Endothelial cell of umbilical vein (primary cell): ENCODE results near the gene CDH11. TPM values are rescaled to one million over a fixed set of nuclear protein-coding genes. Genes with fewer than 3 reads are reported as not detected.

ENCODE experiments used
- BruUV-seq: library from RNA; stranded (reverse); fragments of 400-500 nt; replicated peaks from 2 replicates; lab custom pipeline; 2021; lab: Mats Ljungman, UMichigan
- CTCF ChIA-PET: fragments of 300-600, 350-600 bp; sonication (Branson Sonifier 250); formaldehyde crosslinking; loops from one replicate; lab custom pipeline; 2021; ENCODE audit warnings: antibody characterized with exemption, inconsistent platforms; lab: Charles Lee
- POLR2A ChIA-PET: fragments of 300-600, 350-600 bp; sonication (Branson Sonifier 250); formaldehyde crosslinking; loops from one replicate; lab custom pipeline; 2021; ENCODE audit warnings: antibody characterized with exemption, inconsistent platforms; lab: Charles Lee
- DNase-seq: peaks from one replicate; pipeline ENCODE4 v3.0.0-alpha.2; 2011; ENCODE audit warnings: low read depth, low spot score
- FAIRE-seq: peaks from 2 replicates; lab custom pipeline; 2011; peaks lifted over from hg19 to GRCh38; lab: Jason Lieb, UNC
- H2AFZ ChIP-seq: 2 replicates; pipeline ENCODE4 v1.6.0; 2012; ENCODE audit warnings: low read depth, low read length, control low read depth, inconsistent platforms
- H3K27ac ChIP-seq: 2 replicates; pipeline ENCODE4 v1.5.1; 2011; ENCODE audit warnings: low read depth, mild to moderate bottlenecking, control low read depth, low read length, moderate library complexity; ENCODE audit not compliant: insufficient read depth
- H3K27me3 ChIP-seq, 2 experiments: 2 replicates each; pipeline versions ENCODE4 v1.6.0 to v1.6.1; 2011; ENCODE audit warnings: low read length in 2 of 2, mixed read lengths in 1 of 2; ENCODE audit not compliant: control insufficient read depth in 2 of 2, insufficient read depth in 2 of 2
- H3K36me3 ChIP-seq, 2 experiments: 2 replicates in 1 of 2; 3 replicates in 1 of 2; pipeline ENCODE4 v1.5.1; 2011; ENCODE audit warnings: low read length in 2 of 2, mild to moderate bottlenecking in 1 of 2, moderate library complexity in 1 of 2; ENCODE audit not compliant: control insufficient read depth in 2 of 2, insufficient read depth in 2 of 2; ENCODE audit errors: extremely low read depth in 1 of 2
- H3K4me1 ChIP-seq: 3 replicates; pipeline ENCODE4 v1.5.1; 2011; ENCODE audit warnings: mild to moderate bottlenecking, low read length; ENCODE audit not compliant: control insufficient read depth, insufficient read depth; ENCODE audit errors: extremely low read depth
- H3K4me2 ChIP-seq: 2 replicates; pipeline ENCODE4 v1.6.1; 2011; ENCODE audit warnings: low read length, control low read depth, mixed read lengths; ENCODE audit not compliant: insufficient read depth
- H3K4me3 ChIP-seq, 3 experiments: fragments of 200-600 bp in 1 of 3; sonication (generic), shearing (Covaris generic) in 1 of 3; replicated peaks in 1 of 3; 2 replicates each; pipeline ENCODE4 v1.5.1; 2011 to 2016; ENCODE audit warnings: control low read depth in 3 of 3, low read length in 3 of 3, mild to moderate bottlenecking in 2 of 3, inconsistent platforms in 1 of 3, low read depth in 1 of 3, moderate library complexity in 1 of 3; ENCODE audit not compliant: insufficient read depth in 1 of 3
- H3K79me2 ChIP-seq: 2 replicates; pipeline ENCODE4 v1.6.0; 2012; ENCODE audit warnings: low read length, inconsistent platforms; ENCODE audit not compliant: control insufficient read depth, insufficient read depth
- H3K9ac ChIP-seq: replicated peaks from 2 replicates; pipeline ENCODE3; 2011; ENCODE audit warnings: low read length, control low read depth; ENCODE audit not compliant: insufficient read depth; ENCODE audit errors: extremely low read depth
- H3K9me1 ChIP-seq: replicated peaks from 3 replicates; pipeline ENCODE4 v1.6.0; 2011; ENCODE audit warnings: mild to moderate bottlenecking, low read length; ENCODE audit not compliant: control insufficient read depth, insufficient read depth; ENCODE audit errors: extremely low read depth
- H3K9me3 ChIP-seq: replicated peaks from 2 replicates; pipeline ENCODE4 v1.5.1; 2012; ENCODE audit warnings: low read length, inconsistent platforms; ENCODE audit not compliant: control insufficient read depth, insufficient read depth
- H4K20me1 ChIP-seq: replicated peaks from 2 replicates; pipeline ENCODE3; 2011; ENCODE audit warnings: mild to moderate bottlenecking, low read length; ENCODE audit not compliant: control insufficient read depth, insufficient read depth; ENCODE audit errors: extremely low read depth
- EZH2 ChIP-seq: IDR thresholded peaks from 2 replicates; pipeline ENCODE4 v1.6.1; 2012; ENCODE audit warnings: borderline replicate concordance, low read depth, mild to moderate bottlenecking, moderate library complexity, low read length, inconsistent platforms; ENCODE audit not compliant: severe bottlenecking
- FOS ChIP-seq: IDR thresholded peaks from 2 replicates; pipeline ENCODE4 v1.6.1; 2011; ENCODE audit warnings: mild to moderate bottlenecking, low read length, moderate library complexity, borderline replicate concordance; ENCODE audit not compliant: insufficient read depth
- GATA2 ChIP-seq: IDR thresholded peaks from 2 replicates; pipeline ENCODE4 v1.7.0; 2011; ENCODE audit warnings: low read depth, mild to moderate bottlenecking, moderate library complexity, mixed read lengths, low read length; ENCODE audit not compliant: insufficient read length, insufficient read depth
- JUN ChIP-seq: IDR thresholded peaks from 2 replicates; pipeline ENCODE4 v1.6.1; 2011; ENCODE audit warnings: borderline replicate concordance, low read depth; ENCODE audit not compliant: insufficient read length, insufficient read depth
- MAX ChIP-seq: IDR thresholded peaks from 2 replicates; pipeline ENCODE4 v1.6.1; 2011; ENCODE audit not compliant: insufficient read depth, insufficient read length
- POLR2A ChIP-seq: IDR thresholded peaks from 2 replicates; pipeline ENCODE4 v1.6.1; 2012; ENCODE audit warnings: low read depth, mild to moderate bottlenecking, control low read depth, low read length
- POLR2AphosphoS5 ChIP-seq: IDR thresholded peaks from 2 replicates; pipeline ENCODE4 v1.6.1; 2012; ENCODE audit warnings: low read depth, mild to moderate bottlenecking, control low read depth, low read length, moderate library complexity; ENCODE audit not compliant: insufficient read depth
- dilution Hi-C: fragments of 300-500 bp; cut with MboI; formaldehyde crosslinking; loops from one replicate; pipeline ENCODE4 v1.15.0; 2019; ENCODE audit warnings: low sequenced_read_pairs; ENCODE audit not compliant: extremely low pct_ligation_motif_present
- intact Hi-C: fragments of 100-400 bp; cut with micrococcal nuclease; formaldehyde crosslinking; loops from one replicate; pipeline ENCODE4 v1.10.0; 2022
- polyA plus RNA-seq, 4 experiments: library from polyadenylated mRNA; depleted of rRNA in 3 of 4; stranded (reverse) in 3 of 4; unstranded in 1 of 4; fragments of >200 nt; gene quantifications; 2 replicates each; pipeline versions ENCODE4 v1.2.1 to v1.2.3, GENCODE V29; 2011 to 2012; ENCODE audit warnings: missing spikeins in 1 of 4
- total RNA-seq: library from RNA; stranded (reverse); gene quantifications from 2 replicates; pipeline ENCODE4 v1.2.3, GENCODE V29; 2021
- TF ChIP-seq, protein P1 (sequence below), 2 donors: IDR thresholded peaks; 1 replicate in 1 of 2; 2 replicates in 1 of 2; pipeline ENCODE4 v1.5.1; 2011; ENCODE audit warnings: low read length in 2 of 2, mild to moderate bottlenecking in 2 of 2, moderate library complexity in 2 of 2, control low read depth in 1 of 2, inconsistent platforms in 1 of 2, low read depth in 1 of 2; ENCODE audit not compliant: insufficient read depth in 1 of 2; ENCODE audit errors: extremely low read depth in 1 of 2

The CDH11 gene
- total and polyA plus RNA-seq, 2 donors (not counting 3 experiments of a cell fraction or from before 2014, with no cell fraction given): 30.4 to 32.7 TPM

- H3K9me1 ChIP-seq: no peaks in the 10 kb centered on the region
- TF ChIP-seq, protein P1, sequence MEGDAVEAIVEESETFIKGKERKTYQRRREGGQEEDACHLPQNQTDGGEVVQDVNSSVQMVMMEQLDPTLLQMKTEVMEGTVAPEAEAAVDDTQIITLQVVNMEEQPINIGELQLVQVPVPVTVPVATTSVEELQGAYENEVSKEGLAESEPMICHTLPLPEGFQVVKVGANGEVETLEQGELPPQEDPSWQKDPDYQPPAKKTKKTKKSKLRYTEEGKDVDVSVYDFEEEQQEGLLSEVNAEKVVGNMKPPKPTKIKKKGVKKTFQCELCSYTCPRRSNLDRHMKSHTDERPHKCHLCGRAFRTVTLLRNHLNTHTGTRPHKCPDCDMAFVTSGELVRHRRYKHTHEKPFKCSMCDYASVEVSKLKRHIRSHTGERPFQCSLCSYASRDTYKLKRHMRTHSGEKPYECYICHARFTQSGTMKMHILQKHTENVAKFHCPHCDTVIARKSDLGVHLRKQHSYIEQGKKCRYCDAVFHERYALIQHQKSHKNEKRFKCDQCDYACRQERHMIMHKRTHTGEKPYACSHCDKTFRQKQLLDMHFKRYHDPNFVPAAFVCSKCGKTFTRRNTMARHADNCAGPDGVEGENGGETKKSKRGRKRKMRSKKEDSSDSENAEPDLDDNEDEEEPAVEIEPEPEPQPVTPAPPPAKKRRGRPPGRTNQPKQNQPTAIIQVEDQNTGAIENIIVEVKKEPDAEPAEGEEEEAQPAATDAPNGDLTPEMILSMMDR (IDR thresholded peaks at IDR 0.05; ENCODE audit: extremely low read depth in 1 of 2, insufficient read depth in 1 of 2, low read depth in 1 of 2, low read length in 2 of 2): no peak
- TF ChIP-seq GATA2 (no peak), JUN (no peak), POLR2A (no peak)
- no peak overlapping the region for H3K4me2 ChIP-seq
- no peaks in the 10 kb centered on the region for H4K20me1 ChIP-seq
- CTCF ChIA-PET: no interaction called here
- no peak overlapping the region for H3K4me3 ChIP-seq
- H2AFZ ChIP-seq: no peak overlapping the region
- H3K27ac ChIP-seq: no peak overlapping the region
- FAIRE-seq (no peak), DNase-seq (no peak)
- BruUV-seq: no TSS peak
- intact Hi-C loops: no loop called here
- no peaks in the 10 kb centered on the region for H3K79me2 ChIP-seq
- no peak overlapping the region for H3K9ac ChIP-seq
- H3K9me3 ChIP-seq: no peaks in the 10 kb centered on the region
- POLR2A ChIA-PET: no interaction called here
- no peaks in the 10 kb centered on the region for H3K36me3 ChIP-seq
- dilution Hi-C loops: no loop called here
- H3K27me3 ChIP-seq: no peaks in the 10 kb centered on the region
- no peaks in the 10 kb centered on the region for H3K4me1 ChIP-seq
Observed at GRCh38 chr16:64916051-64916450, 205.8 kb downstream of the CDH11 start.

GRCh38 chr16:64910356-64910755 is 211.5 kb downstream of the CDH11 start:
- TF ChIP-seq POLR2AphosphoS5: no peak
- no peak for TF ChIP-seq POLR2A
- no peak for TF ChIP-seq GATA2
- no peak for TF ChIP-seq MAX
- no peak for TF ChIP-seq JUN
- no peak for TF ChIP-seq EZH2
- no peak for TF ChIP-seq FOS
- ChIA-PET CTCF (interaction anchor here (0.6 to 1.8 kb wide), 3 partner anchors 9 to 14 kb away, joined by 3 to 4 read pairs (median 3); no protein-coding TSS in a partner anchor), POLR2A (no interaction called here)
- Histone ChIP-seq H2AFZ (no peak overlapping the region), H3K9me3 (no peaks in the 10 kb centered on the region), H3K4me2 (no peak overlapping the region), H3K36me3 (no peaks in the 10 kb centered on the region), H3K79me2 (no peaks in the 10 kb centered on the region), H3K4me1 (no peaks in the 10 kb centered on the region), H3K9ac (no peak overlapping the region), H3K27ac (no peak overlapping the region), H4K20me1 (no peaks in the 10 kb centered on the region), H3K27me3 (no peaks in the 10 kb centered on the region), H3K4me3 (no peak overlapping the region), H3K9me1 (no peaks in the 10 kb centered on the region)
- FAIRE-seq (no peak), DNase-seq (no peak)
- intact Hi-C loops (no loop called here), dilution Hi-C loops (no loop called here)
- BruUV-seq: no TSS peak
